Activated gamma-delta T cell treated with Interleukin-2 at 50 U/mL for 16 hours (primary cell): ENCODE results near the gene ANXA2R.
"Not testable (repeated sequence)": the region's sequence is repeated elsewhere in the genome, so short reads cannot be mapped to it uniquely, and the experiment has no call there.

Experiments used
- DNase-seq: peaks from one replicate; pipeline ENCODE4 v3.0.0-alpha.2; 2020

The ANXA2R gene

DNA sequence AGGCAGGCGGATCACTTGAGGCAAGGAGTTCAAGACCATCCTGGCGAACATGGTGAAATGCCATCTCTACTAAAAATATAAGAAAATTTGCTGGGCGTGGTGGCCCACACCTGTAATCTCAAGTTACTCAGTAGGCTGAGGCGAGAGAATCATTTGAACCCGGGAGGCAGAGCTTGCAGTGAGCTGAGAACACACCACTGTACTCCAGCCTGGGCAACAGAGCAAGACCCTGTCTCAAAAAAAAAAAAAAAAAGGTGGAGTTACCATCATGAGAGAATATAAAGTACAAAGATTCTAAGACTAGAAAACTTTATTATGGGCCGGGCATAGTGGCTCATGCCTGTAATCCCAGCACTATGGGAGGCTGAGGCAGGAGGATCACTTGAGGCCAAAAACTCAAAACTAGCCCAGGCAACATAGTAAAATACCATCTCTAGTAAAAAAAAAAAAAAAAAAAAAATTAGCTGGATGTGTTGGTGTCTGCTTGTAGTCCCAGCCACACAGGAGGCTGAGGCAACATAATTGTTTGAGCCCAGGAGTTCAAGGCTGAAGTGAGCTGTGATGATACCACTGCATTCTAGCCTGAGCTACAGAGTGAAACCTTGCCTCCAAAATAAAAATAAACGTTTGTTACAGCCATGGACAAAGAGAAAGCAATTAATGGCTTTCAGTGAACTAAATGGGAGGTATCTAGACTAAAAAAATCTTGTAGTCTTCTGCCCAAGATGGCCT, 12.9 kb downstream of the ANXA2R start:
- no peak for DNase-seq

DNA sequence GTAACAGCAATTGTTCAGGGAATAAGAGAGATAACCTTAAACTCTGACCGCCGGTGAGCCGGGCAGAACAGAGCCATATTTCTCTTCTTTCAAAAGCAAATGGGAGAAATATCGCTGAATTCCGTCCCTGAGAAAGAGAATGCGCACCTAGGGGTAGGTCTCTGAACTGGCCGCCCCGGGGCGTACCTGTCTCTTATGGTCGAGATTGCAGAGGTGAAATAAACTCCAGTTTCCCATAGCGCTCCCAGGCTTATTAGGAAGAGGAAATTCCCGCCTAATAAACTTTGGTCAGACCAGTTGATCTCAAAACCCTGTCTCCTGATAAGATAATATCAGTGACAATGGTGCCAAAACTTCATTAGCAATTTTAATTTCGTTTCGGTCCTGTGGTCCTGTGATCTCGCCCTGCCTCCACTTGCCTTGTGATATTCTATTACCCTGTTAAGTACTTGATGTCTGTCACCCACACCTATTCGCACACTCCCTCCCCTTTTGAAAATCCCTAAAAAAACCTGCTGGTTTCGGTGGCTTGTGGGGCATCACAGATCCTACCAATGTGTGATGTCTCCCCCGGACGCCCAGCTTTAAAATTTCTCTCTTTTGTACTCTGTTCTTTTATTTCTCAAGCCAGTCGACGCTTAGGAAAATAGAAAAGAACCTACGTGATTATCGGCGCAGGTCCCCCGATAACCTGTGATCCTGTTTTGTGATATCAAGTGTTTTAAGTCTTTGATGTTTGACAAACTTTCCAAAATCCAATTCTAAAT, 14.8 kb downstream of the ANXA2R start:
- not testable (repeated sequence) for DNase-seq

DNA sequence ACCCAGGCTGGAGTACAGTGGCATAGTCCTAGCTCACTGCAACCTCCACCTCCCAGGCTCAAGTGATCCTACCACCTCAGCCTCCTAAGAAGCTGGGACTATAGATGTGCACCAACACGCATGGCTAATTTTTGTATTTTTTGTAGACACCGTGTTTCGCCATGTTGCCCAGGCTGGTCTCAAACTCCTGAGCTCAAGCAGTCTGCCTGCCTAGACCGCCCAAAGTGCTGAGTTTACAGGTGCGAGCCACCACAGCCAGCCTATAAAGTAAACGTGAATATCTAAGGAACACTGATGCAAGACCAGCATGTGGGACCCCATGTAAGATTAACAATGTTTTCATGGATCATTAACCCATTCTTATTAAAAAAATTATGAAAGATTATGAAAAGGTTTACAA, 15.9 kb downstream of the ANXA2R start:
- DNase-seq = no peak

DNA sequence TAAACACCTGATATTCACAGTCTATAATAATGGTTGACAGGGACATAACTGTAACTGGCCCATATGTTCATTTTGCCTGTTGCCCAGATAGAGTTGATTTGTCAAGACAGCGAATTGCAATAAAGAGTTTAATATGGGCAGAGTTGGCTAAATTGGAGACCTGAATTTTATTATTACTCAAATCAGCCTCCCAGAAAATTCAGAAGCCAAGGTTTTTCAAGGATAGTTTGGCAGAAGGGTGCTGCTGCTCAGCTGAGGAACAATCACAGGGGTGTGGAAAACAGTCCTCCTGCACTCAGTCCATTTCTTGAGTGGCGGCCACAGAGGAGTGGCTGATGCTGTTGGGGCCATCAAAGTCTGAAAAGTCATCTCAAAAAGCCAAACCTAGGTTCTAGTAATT, 19.0 kb downstream of the ANXA2R start:
- DNase-seq = no peak

DNA sequence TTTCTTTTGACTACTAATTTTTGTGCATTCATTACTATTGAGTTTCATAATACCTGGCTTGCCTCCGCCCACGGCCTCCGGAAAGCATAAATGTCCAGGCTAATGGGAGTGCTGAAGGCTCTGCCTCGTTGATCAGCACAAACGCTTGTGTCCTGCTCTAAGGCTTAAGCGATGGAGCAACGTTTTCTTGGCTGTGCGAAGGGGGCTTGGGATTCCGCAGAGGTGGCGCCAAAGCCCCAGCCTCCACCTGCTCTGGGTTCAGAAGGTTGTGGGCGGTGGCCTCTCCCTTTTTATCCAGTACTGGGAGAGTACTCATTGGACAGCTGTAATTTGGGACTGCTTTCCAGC, 19.7 kb downstream of the ANXA2R start:
- no peak for DNase-seq

DNA sequence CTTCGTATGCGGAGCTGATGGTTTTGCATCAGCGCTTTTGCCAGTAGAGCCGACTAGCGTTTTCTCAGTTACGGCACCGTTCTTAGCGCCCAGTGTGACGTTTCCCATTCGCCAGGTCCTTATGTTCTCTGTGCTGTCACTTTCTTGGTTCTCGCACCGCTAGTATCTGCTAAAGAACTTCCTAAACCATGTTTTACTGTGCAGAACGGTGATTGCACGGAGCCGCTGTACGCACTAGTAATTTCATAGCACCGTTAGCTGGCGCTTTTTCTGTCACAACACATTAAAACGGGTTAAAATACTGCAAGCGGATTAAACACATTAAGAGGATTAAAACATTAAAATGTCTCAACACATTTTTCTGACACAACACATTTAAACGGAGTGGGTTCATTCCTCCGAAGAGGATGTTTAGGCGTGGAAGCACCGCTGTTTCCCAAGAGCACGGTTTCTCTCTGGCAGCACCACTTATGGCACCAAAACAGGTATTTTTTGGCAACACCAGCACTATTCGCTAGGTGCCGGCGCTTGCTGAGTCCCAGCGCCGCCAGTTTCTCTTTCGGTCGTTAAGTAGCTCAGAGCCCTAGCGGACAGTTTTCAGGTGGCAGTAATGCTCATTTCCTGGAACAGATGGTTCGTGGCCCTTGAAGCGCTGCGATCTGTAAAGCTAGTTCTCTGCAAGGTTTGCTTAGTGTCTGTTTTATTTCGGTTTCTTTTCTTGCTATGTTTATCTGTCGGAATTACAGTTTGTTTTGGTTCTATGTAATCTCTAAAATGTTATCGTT, 20.3 kb downstream of the ANXA2R start:
- peak; percentile 84 for DNase-seq

DNA sequence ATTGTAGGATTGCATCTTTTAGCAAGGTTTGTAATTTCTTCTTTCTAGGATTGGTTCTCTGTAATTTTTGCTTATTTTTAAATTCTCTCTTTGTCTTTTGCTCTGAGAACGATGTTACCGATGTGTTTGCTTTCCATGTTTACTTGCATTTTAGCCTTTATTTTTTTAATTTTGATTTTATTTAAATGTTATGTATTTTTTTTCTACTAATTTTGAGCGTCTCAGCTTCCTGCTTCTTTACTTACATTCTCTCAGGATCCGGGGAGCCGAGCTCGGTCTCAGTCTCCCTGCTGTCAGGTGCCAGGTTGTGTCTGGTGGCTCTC, 20.9 kb downstream of the ANXA2R start:
- DNase-seq = no peak

DNA sequence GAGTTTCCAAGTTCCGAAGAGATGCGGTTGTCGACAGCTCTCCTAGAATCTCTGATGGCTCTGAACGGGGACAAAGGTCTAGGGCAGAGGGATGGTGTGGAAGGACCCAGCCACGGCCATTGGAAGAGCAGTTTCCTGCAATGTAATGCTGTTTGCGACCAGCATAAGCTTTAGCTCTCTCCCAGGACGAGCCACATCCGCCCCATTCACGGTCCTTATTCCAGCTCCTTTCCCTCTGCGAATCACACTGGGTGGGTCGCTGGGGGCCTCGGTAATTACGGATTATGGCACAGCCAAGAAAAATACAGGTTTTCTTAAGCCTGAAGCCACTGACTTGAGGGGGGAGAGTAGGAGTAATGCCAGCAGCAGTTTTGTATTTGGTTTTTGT, 22.7 kb downstream of the ANXA2R start:
- DNase-seq = no peak

DNA sequence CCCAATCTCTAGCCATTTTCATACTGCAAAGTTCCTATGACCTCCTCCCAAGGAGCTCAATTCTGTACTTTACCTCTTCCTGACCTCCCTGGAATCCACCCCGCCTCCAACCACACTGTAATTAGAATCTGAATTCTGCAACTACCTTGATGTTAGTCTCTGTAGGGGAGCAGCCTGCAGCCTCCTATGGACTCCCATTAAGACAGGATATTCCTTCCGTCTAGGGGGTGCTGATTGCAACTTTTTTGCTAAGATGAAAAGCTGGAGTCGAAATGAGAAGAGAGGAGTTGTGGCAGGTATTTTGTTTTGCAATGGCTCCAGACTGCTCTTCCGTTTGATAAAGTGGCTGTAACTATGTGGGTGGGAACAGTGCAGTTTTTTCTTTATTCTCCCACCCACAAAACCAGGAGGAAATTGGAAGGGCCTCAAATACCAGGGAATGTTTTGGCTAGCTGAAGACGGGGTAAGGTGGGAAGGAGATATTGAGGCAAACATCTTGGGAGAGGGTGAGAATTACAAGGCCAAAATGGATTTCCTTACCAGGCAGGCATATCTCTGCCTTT, 23.8 kb downstream of the ANXA2R start:
- DNase-seq = no peak

DNA sequence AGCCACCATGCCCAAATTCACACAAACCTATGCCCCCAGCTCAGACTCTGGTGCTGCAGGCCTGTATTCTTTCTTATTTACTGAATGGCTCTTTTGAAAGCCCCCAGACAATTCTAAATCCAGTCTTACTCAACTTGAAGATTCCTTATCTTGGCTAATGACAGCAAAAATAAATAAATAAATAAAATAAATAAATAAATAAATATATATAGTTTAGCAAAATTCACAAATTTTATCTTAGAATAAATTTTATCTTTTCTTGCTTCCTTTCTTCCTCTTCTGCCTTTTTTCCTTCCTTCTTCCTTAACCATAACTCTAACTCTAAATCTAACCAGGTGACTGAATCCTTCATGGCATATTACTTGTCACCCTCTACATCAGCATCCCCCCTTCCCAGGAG, 25.6 kb downstream of the ANXA2R start:
- DNase-seq = no peak

DNA sequence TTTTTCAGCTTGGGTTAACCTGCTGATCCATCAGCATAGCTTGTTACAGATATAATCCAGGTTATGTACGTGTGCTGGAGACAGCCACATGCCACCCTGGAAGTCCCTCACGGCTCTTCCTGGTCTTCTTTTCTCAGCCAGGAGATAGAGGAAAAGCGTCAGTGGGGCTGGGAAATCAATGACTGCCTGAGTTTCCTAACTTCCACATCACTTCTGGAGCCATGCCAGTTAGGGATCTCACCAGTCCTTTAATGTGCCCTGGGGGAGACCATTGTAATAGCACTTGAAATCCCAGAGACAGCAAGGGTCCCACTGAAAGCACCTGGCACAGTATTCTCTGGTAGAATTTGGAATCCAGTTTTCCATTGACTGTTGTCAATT, 29.2 kb downstream of the ANXA2R start:
- no peak for DNase-seq

DNA sequence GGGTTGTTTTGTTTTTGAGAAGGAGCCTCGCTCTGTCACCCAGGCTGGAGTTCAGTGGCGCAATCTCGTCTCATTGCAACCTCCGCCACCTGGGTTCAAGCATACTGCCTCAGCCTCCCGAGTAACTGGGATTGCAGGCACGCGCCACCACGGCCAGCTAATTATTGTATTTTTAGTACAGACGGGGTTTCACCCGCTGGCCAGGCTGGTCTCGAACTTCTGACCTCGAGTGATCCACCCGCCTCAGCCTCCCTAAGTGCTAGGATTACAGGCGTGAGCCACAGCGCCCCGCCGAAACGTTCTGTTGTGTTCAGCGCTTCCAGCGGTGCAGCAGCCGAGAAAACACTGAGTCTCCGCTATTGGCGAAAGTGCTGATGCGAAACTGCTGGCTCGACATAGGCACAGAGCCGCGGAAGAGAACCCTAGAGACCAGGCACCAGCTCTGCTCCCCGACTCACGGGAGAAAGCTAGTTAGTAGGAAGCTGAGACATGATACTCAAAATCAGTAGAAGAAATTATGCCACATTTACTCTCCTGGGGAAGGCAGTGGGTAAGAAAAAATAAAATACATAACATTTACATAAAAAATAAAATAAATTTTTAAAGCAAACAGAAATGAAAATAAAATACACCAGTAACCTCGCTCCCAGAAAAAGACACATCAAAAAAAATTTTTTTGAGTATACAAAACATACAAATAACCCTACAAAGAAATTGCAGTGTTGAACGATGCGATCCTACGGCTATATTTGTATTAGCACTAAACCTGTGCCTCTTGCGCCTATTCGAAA, 31.6 kb downstream of the ANXA2R start:
- peak; percentile 91 for DNase-seq

DNA sequence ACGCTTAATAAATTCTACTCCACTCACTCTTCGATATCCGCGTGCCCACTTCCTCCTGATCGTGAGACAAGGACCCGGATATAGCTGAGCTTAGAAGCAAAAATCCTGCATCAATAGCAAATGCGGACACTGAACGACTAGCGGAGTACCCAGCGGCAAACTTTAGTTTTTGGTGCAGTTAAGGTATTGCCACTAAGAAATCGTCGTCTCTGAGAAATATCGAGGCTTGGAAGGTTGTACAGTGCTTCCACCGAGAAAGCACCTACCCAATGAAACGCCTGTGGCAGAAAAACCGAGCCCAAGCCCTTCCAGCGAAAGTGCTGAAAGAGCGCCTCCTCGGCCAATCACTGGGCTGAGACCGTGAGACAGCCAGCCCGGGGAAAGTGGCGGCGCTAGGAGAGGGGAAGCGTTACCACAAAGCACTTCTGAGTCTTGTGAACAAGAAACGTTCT, 32.2 kb downstream of the ANXA2R start:
- DNase-seq = peak; percentile 82

DNA sequence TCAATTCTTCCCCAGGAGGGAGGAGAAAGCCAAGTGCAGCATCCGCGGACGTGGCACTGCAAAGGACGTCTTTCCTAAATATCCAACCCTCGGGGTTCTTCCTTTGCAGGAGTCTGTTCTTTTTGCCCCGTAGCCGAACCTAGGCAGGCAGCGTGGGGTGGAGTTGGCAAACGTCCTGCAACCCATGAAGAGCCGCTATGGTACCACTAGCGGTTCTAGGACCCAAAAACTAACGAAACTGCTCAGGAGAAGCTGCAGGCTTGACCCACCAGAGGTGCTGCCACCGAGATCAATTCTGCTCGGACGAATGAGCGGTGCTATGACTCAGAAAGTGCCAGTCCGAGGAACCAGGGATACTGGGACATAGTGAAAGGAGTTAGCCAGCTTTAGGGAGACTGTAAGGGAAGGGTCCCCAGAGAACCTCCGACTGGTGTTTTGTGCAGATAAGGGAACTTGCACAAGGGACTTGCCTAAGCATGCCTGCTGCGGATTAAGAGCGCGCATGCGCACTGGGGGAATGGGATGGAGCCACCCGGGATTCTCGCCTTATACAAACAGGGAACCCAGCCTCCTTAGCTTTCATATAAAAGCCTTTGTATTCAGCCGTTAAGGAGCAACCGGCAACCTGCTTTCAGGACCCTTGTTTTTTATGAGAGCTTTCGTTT, 32.7 kb downstream of the ANXA2R start:
- DNase-seq = peak; percentile 74

DNA sequence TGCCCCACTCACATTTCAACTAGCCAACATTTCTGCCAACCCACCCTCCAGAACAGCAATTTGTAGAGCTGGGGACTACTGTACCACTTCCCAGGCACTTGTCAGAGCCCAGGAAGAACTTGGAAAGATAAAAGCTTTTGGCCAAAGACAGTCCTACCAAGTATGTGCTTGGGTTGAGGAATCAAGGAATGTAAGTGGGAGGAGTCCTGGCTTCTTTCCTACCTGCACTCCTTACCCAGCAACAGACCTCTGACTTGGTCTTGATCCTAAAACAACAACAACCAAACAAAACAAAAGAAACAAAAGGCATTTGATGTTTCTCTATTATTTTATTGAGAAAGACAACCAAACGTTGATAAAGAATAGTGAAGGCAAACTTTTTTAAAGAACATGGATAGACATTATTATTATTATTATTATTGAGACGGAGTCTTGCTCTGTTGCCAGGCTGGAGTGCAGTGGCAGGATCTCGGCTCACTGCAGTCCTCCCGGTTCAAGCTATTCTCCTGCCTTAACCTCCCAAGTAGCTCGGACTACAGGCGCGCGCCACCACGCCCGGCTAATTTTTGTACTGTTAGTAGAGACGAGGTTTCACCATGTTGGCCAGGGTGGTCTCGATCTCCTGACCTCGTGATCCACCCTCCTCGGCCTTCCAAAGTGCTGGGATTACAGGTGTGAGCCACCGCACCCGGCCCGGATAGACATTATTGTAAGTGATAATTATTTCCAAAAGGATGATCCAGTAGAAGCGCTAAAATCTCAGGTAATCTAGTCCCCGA, 33.5 kb downstream of the ANXA2R start:
- no peak for DNase-seq

DNA sequence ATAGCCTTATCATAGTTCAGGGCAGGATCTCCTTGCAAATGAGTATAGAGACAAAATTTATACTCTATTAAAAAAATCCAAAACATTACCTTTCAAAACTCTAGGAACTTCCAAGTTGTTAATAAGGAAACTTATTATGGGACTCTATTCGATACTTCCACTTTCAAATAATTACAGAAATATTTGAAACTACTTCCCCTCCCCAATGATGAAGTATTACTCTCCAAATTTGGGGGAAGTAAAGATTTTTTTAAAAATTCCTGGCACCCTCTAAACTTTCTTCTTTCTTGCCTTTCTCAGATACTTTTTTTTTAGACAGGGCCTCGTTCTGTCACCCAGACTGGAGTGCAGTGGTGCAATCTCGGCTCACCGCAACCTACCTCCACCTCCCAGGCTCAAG, 35.1 kb downstream of the ANXA2R start:
- no peak for DNase-seq

DNA sequence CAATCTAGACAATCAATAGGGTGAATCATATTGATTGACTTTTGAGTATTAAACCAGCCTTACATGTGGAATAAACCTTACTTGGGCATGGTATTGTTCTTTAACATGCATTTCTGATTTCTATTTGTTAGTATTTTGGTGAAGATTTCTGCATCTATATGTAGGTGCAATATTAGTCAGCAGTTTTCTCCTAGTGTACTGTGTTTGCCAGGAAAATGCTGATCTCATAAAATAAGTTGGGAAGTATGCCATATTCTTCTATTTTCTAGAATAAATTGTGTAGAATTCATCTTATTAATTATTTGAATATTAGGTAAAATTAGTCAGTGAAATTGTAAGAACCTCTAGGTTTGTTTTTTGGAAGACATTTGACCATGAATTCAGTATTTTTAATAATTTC, 38.4 kb downstream of the ANXA2R start:
- DNase-seq = no peak

DNA sequence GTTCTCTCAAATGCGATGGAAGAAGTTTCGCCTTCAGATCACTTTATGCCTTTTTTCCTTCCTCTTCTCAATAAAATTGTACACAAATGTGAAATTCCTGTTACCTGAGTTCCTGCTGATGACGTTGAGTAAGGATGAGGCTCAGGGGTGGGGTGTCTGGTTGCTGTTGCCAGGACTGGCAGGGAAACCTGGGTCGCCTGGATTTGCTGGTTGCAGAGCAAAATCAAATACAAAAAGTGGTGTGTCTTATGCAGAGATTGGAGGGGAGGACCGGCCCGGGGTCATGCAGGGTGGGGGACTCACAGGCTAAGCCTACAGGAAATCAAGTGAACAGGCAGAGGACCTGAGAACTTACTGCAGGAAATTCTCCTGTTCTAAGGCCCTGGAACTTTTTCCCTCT, 39.2 kb downstream of the ANXA2R start:
- no peak for DNase-seq

DNA sequence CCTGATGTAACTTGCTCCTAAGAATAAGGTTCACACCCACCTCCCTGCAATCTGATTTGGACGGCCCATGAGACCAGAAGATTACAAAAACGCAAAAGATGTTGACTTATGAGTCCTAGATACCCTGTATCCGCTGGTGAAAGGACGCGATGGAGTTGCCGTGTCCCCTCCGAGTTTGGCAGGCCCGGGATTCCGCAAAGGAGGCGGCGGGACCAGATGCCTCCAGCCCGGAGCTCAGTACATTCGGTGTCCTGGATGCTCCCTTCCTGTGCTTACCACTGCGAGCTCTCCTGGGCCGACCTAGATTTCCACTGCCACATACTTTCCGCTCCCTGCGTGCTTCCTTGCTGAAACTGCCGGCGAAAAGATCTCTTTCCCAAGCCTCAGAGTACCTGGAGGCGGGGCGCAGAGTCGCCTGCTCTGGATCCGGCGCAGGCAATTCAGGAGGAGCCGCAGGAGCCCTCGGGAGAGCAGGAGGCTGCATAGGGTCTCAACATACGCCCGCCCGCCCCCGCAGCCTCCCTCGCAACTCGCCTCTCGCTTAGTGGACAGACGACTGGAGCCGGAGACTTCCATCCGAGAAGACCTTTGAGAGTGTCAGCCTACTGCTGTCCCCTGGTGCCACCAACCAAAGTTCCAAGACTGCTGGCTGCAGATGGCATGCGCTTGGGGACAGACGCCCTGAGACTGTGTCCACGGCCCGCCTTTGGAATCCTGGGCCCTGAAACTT, 39.8 kb downstream of the ANXA2R start:
- DNase-seq = no peak

DNA sequence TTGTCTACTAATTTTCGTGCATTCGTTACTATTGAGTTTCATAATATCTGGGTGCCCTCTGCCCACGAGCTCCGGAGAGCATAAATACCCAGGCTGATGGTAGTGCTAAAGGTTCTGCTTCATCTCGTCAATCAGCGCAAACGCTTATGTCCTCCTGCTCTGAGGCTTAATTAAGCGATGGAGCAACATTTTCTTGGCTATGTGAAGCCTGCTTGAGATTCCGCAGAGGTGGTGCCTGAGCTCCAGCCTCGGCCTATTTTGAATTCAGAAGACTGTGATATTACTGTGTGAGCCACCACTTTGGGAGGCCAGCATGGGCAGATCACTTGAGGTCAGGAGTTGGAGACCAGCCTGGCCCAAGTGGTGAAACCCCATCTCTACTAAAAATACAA, 44.8 kb downstream of the ANXA2R start:
- no peak for DNase-seq
